NCI-H1048 (cell line): ENCODE results near the gene FSCN2.
A peak's percentile ranks its signal among the peaks of the same experiment; 100 is the strongest.

Source experiments
- DNase-seq: peaks from one replicate; lab custom pipeline; 2025; lab: John Stamatoyannopoulos, UW

Gene FSCN2

DNA sequence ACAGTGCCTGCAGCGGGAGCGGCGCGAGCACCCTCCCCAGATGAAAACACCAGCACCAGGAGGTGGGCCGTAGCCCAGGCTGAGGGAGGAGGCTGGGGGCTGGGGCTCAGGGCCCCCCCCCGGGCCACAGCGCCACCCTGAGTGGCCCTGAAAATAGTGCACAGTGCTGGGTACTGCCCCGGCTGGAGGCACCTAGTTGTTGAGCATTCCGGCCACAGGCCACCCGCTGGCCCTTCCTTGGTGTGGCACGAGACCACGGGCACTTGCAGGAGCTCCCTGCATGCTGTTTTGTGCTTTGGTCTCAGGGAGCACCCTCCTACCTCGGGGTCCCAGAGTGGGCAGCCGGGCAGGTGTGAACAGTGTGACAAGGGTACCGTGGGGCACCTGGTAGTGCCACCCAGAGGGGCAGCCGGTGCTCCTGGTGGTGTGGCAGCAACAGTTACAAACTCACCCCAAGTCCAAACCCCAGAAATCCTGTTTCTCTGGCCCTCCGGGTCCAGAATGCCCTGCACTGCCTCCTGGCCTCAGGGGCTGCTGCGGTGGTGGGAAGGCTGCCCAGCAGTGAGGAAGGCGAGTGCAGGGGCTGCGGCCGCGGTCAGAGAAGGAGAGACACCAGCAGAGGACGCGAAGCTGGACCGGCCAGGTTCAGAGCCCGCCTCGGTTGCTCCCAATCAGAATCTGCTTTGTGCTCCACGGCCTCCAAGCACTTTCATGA, 11.9 kb downstream of the FSCN2 start:
- no peak for DNase-seq

DNA sequence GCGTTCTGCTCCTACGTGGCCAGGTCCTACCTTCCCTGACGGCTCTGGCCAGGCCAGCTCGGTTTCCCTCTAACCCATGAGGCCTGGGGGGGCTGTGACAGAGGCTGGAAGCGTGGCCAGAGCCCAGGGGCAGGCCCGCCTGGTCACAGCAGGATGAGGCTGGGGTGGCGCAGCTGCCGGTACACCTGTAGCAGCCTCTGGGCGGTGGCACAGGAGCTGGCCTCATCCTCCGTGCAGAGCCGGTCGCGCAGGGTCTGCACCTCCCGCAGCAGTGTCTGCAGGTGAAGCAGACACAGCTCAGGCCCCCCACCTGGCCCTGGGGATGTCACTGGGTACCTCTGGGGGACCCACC, 12.5 kb downstream of the FSCN2 start:
- DNase-seq: no peak

DNA sequence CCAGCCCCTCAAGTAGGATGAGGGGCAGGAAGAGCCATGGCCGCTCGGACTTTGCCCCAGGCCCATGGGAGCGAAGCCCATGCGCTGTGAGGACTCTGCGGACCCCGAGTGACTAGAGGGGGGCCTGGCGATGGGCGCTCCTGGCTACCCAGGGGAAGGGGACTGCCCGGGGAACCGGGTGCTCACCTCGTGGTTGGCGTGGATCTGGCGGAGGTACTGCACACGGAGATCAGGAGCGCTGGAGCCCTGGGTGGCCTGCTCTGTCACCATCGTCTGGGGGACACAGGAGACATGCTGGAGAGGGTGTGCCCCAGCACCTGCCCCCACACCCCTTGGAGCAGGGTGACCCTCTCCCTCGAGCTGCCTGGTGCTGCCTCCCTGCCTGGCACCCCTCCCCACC, 12.9 kb downstream of the FSCN2 start:
- DNase-seq: no peak

DNA sequence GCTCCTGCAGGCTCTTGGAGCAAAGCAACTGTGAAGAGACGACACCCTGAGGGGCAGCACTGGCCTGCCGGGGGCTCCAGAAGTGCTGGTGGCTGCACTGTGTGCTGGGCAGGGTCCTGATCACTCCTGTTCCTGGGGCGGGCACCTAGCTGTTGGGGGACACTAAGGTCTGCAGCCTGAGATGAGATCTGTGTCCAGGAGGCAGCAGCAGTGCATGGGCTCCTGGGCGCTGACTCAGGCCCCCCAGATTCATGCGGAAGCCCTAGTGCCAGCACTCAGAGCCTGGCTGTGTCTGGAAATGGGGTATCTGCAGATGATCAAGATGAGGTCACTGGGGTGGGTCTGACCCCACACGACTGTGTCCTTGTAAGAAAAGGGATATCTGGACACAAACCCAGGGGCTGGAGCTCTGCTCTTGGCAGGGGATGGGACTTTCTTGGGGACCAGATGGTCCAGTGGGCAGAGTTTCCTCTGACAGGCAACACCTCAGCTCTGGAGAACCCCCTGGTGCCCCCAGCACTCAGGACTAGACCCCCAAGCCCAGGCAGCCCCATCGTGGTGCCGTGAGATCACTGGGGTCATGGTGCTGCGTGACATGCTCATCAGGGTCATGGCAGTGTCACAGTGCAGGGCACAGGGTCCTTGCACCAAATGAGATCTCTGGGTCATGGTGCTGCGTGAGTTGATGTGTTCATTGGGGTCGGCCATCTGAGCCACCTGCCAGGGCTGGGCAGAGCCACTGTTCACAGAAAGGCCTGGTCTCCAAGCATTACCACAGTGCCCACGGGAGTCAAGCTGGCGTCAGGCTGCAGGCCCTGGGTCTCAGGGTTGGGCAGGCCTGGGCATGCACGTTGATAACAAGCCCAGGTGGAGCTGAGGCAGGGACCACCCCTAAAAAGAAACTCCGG, 14.5 kb downstream of the FSCN2 start:
- DNase-seq: no peak

DNA sequence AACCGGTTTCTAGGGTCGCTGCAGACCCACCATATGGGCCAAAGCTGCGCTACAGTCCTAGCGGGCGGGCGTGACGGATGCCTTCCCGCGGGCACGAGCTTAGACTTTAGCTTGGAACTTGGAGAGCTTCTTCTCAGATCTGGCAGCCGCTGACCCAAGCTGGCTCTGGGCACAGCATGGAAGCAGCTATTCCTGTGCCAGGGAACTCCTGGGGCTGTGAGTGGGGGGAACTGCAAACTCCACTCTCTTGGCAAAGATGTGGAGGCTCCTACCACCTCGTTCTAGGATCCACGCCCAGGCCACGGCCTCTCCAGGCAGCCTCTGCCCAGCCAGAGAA, 15.1 kb downstream of the FSCN2 start:
- DNase-seq: no peak

DNA sequence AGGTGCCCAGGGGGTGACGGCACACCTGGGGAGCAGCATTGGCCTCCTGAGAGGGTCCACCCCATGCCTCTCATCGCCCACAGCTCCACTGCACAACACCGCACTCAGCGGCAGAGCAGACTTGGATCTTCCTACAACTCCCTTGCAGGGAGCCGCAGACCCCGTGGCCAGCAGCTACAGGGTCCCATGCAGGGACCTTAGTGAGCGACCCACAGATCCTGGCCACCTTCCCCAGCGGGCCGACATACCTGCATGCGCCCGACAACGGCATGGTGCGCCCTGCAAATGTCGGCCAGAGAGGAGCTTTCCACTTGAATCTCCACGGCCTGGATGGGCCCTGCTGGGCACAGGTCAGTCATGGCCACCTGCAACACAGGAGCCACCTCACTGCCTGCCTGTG, 15.6 kb downstream of the FSCN2 start:
- DNase-seq: no peak

DNA sequence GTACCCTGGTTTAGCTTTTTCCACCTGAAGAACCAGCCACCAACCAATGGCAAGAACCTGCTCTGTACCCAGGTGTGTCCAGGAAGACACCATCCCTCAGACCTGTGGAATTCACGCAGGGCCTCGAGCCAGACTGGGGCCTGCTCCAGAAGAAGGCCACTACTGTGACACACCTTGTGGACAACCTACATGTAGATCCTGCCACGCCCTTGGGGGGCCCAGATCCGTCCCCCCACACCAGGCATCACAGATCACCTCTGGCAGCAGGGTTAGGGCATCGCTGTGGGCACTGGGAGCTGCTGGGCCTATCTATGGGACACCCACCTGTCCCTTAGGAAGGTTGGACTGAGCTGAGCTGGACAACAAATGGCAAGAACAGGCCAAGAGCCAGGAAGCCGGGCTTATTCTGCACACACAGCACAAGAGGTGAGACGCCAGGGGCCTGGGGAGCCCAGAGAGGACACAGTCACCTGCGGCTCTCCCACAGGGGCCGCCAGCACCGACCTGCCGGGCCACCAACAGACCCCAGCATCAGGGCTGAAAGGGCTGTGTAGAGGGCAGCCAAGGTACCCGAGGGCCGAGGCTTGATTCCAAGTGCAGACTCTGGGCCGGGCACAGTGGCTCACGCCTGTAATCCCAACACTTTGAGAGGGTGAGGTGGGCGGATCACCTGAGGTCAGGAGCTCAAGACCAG, 16.3 kb downstream of the FSCN2 start:
- no peak for DNase-seq

DNA sequence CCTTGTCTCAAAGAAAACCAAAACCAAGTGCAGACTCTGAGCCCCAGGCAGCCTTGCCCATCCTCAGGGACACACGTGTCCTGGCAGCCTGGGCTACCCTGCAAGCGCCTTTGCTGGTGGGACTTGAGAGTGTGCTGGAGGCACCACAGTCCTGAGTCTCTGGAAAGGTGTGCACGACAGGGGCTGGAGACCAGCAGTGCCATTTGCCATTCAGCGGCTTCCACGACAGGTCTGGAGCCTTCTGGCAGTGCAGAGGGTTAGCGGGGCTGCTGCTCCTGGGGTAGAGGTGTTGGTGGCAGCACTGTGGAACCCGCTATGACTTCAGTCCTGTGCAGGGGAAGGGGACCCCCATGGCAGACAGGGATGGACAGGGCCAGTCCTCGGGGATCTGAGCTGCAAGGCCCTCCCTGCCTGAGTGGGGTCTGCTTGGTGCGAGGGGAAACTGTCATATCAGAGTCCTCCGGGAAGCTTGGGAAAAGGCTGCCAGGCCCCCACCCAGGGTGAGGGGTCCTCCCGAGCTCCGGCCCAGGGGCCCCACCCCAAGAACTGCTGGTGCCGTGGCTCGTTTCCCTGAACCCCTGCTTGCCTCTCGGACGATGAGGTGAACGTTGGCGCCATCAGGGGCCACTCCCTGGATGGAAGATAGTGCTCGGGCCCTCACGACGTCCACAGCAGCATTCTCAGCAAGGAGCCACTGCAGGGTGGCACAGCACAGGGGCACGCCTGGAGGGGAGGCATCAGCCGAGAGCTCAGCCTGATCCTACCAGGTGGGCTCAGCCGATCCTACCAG, 17.2 kb downstream of the FSCN2 start:
- no peak for DNase-seq

DNA sequence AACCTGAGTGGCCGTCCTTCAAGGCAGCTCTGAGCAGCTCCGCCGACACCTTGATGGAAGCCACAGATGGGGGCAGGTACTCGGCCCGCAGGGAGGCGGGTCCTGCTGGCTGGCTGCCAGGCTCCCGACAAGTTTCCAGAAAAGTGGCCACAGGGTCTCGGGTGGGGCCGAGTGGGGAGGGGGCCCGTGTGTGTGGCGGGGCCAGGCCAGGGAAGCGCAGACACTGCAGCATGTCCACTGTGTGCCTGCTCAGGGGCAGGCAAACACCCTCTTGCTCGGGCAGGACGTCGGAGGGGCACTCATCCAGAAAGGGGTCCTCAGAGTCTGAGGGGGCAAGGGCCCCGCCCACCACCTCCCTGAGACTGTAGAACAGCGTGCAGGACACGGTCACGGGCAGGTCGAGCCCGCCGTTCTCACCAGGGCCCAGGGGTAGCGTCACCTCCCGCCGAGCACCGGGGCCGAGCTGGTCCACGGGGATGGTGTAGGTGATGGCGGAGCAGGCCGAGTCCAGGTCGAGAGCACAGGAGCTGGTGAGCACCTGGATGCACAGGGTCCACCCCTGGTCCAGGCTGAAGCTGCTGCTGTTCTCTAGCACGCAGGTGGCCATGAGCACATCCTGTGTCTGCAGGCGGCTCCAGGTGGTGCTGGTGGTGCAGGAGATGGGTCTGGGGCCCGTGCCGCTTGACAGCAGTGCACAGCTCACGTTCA, 18.9 kb downstream of the FSCN2 start:
- DNase-seq: no peak

DNA sequence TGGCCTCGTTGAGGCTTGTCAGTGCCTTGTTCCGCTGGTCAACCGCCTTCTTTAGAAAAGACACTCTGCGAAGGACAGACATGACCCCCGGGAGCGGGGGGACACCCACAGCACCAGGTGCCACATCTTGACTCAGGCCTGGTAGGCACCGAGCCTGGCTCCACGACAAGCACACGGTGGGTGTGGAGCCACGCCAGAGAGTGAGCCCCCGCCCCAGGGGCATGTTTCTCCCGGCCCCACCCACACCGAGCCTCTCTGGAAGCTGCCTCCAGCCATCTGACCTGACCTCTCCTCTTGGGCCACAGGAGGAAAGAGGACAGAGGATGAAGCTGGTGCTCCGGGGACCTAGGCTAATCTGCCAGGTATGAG, 19.4 kb downstream of the FSCN2 start:
- no peak for DNase-seq

DNA sequence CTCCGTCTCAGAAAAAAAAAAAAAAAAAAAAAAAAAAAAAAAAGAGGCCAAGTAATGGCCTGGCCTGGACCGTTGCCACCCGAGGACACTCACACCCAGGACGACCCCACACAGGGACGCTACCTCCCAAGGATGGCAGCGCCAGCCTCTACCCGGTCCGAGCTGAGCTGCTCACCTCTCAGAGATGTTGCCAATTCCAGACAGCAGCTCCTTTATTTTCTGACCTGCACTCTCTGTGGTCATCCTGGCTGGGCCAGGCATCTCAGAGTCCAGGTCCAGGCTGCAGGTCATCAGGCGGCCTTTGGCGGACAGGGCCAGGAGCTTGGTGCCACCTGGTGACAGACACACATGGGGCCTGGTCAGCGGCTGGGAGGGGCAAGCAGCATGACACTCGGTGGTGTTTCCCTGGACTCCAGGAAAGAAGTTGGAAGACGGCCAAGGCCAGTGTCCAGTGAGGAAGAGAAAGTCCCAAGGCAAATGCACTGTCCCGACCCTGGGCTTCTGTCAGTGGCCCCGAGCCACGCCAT, 20.9 kb downstream of the FSCN2 start:
- DNase-seq: no peak

DNA sequence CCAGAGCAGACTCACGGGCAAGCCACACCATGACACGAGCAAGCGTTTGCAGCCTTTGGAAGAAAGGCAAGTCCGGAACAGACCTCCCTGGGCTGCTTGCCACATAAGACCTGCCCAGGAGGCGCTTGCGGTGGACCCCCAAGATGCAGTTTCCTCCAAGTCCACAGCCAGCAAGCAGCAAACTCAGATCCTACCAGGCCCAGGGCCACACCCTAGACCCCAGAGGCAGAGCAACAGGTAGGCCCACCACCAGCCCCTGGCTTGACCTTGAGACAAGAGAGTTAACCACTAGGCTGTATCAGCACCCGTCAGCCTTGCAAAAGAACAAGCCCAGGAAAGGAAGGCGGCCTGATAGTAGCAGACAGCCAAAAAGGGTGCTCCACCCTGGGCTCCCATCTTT, 21.6 kb downstream of the FSCN2 start:
- DNase-seq: no peak

DNA sequence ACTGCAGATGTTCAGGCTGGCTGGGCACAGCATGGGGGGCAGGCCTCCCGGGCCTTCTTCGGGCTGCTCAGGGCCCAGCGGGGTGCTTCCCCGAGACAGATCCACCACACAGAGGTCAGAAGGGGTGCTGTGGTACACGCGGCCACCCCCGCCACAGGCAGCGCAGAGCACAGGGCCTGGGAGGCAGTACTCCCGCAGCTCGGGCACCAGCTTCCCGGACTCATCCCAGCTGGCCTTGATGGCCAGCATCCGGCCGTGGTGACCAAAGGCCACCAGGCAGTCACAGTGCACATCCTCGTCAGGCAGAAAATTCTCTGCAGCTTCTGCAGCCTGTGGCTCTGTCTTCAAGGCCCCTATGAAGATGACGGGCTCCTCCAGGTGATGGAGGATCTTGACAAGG, 22.1 kb downstream of the FSCN2 start:
- no peak for DNase-seq

DNA sequence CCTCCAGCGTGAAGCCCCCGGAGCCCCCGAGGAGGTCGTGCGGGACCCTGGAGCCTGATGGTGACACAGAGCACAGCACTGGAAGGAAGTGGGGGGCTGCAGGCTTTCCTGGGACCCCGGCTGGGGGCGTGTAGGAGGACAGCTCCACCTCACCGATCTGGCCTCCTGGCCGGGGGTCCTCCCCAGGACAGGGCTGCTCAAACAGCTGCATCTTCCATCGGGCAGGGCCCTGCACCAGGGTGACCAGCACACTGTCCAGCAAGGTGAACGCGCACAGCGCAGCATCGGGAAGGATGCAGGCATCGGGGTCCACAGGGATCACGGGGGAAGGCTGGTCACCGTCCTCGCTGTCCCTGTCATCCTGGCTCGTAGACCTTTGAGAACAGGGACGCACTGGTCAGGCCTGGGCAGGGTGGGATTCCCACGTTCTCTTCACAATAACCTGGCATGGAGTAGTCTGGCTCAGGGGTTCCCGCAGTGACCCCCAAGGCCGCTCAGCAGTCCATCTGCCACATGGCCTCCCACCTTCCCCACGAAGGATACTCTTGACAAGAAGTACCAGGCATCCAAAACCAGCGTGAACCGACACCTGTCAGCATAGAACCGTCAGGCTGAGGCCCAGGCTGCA, 22.8 kb downstream of the FSCN2 start:
- DNase-seq: no peak

DNA sequence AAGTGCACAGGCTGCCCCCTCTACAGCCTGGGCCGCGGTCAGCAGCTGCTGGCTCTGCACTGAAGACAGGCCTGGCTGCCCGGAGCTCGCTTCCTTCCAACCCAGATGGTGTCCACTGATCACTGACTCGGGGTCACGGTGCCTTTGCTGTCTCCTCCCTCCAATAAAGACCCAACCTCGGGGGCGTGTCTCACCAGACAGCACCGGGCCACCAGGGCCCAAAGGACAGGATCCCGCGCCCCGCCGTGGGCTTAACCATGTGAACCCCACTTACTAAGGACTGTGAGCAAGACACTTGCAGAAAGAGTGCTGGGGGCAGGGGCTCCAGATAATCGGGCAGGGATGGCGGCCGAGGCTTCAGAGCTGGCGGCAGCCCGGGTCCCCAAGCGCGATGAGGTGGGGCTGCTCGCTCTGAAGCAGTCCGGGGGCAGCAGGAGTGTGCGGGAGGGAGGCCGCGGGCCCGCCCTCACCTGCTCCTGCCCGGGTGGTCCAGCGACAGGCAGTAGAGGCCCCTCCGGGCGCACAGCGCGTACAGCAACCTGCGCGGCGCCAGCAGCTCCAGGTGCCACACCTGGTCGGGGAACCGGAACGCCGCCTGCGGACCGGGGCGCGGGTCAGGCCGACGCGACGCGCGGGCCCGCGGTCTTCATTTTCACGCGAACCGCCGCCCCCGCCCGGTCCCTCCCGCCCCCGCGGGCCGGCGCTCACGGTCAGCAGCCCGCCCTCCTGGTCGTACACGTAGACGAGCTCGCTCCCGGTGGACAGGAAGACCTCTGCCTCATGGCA, 23.5 kb downstream of the FSCN2 start:
- DNase-seq: no peak

DNA sequence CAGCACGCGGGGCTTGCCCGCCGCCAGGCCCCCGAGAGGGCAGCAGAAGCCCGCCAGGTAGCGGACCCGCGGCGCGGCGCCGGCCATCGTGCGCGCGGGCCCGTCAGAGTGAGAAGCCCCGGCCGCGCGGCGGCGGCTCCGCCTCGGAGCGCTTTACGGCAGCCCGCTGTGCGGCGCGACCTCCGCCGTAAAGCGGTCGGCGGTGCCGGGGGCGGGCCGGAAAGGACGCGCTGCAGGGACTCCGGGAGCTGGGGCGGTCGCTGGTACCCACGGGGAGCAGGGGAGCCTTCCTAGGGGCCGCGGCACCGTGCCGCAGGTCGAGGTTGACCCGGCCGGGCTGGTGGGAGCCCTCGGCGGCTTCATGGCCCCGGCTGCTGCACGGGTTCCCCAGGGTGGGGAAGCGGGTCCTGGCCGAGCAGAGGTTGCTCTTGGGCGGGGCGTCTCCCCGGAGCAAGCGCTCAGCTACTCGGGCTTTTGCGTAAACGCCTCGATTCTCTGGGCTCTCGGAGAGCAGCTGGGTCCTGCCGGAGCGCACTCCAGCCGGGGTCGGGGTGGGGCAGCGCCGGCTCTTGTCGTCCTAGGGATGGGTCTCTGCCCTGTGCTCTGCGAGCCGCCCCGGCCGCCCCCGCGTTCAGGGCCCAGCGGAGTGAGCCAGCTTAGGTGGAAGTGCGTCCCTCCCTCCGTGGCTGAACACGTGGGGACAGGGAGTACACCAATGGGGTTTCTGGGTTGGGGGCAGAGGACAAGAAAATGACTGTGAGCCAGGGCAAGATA, 24.3 kb downstream of the FSCN2 start, which contains the start of gene FAAP100:
Gene FAAP100 (minus strand): TSS at position 110 of the 774 bp plus-strand sequence. CDS start 23 bp downstream, at position 87.
- DNase-seq: peak; percentile 47

DNA sequence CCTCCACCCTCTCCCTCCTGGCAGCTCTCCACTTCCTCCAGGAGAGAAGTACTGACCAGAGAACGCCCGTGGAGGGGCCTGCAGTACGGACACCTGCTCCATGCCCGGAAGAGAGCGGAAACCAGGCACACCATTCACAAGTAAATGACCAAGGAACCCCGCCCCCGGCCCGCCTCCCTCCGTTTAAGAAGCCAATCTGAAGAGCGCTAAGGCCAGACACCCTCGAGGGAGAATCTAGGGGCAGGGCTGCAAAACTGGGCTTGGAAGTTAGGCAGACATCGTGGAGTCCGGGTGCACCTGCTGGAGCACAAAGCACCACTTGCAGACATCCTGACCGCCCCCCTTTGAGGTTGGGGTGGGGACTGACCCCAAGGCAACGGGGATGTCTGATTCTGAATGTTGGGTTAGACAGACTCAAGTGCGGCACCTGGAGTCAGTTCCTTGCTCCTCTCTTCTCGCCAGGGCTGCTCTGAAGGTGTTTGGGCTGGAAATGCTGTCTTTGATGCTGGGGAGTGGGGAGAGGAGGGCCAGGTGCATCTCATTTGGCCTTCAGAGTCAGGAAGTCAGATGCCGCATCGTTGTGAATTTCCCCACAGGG, 24.9 kb downstream of the FSCN2 start:
- DNase-seq: no peak

DNA sequence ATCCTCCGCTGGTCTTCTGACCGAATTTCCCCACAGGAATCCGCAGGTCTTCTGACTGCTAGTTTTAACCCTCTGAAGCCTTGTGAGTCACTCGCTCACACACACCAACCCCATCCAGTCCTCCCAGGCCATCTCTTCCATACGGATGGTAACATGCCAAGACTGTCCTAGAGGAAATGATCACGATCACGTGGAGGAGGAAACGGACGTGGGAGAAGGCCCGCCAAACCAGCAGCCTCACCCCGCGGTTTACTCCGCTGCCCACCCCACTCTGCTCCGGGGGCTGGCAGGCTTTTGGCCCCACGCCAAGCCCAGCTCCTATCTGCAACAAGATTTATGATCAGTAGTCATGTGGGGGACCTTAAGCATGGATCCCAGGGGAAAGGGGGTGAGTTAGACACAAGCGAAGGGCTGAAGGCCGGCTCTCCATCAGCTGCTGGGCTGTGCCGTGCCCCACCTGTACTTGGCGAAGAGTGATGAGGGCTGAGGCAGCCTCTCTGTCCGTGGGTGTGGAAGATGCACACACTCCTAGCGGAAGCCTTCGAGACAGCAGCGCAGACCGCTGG, 25.5 kb downstream of the FSCN2 start:
- peak; percentile 38 for DNase-seq
